ENCODE data around the gene PCNX3.

PCNX3 gene

GRCh38 chr11:65661599-65662246 lies 46.1 kb downstream of the PCNX3 start:
- TF ChIP-seq CTCF (IDR thresholded peaks at IDR 0.05; ENCODE audit: insufficient read depth, low read length, missing control alignments): no peak
- peak overlapping the region; percentile 97 for H3K4me3 ChIP-seq (ENCODE audit: low read depth, low read length)
- CTCF ChIA-PET: interaction anchor here (1.1 to 1.6 kb wide), 4 partner anchors 8 to 327 kb away, joined by 3 to 4 read pairs (median 4); no protein-coding TSS in a partner anchor
- POLR2A ChIA-PET: interaction anchor here (4.0 kb wide), 1 partner anchor 9 kb away, joined by 24 read pairs; no protein-coding TSS in a partner anchor
- DNase-seq (ENCODE audit: low read depth, low spot score): no peak

- peak overlapping the region; percentile 97 for H3K4me3 ChIP-seq (ENCODE audit: low read depth, low read length)
- ChIA-PET CTCF (interaction anchor here (1.3 to 2.2 kb wide), 4 partner anchors 9 to 326 kb away, joined by 3 to 6 read pairs (median 4); partner anchors contain the start of genes KAT5 and MUS81), POLR2A (interaction anchor here (0.6 to 4.0 kb wide), 8 partner anchors 10 to 265 kb away, joined by 3 to 24 read pairs (median 4); partner anchors contain the start of genes CFL1, MUS81 and RNASEH2C)
- no peak for TF ChIP-seq CTCF (IDR thresholded peaks at IDR 0.05; ENCODE audit: insufficient read depth, low read length, missing control alignments)
- DNase-seq (ENCODE audit: low read depth, low spot score): no peak
Observed at GRCh38 chr11:65662247-65662798, 46.7 kb downstream of the PCNX3 start.

GRCh38 chr11:65662799-65663638 lies 47.4 kb downstream of the PCNX3 start, which contains the start of gene RELA:
Gene RELA, minus strand, starts transcription at chr11:65662916. Its CDS starts 84 bp downstream, at chr11:65662832.
- DNase-seq (ENCODE audit: low read depth, low spot score): peak; percentile 63
- CTCF ChIA-PET: interaction anchor here (0.9 to 2.2 kb wide), 9 partner anchors 10 to 325 kb away, joined by 3 to 10 read pairs (median 4); partner anchors contain the start of genes KAT5 and MUS81
- POLR2A ChIA-PET: interaction anchor here (0.6 to 4.0 kb wide), 9 partner anchors 10 to 264 kb away, joined by 3 to 24 read pairs (median 4); partner anchors contain the start of genes CFL1, MUS81 and RNASEH2C
- no peak for TF ChIP-seq CTCF (IDR thresholded peaks at IDR 0.05; ENCODE audit: insufficient read depth, low read length, missing control alignments)
- H3K4me3 ChIP-seq (ENCODE audit: low read depth, low read length): peak within 1 kb of the TSS; percentile 97

DNA sequence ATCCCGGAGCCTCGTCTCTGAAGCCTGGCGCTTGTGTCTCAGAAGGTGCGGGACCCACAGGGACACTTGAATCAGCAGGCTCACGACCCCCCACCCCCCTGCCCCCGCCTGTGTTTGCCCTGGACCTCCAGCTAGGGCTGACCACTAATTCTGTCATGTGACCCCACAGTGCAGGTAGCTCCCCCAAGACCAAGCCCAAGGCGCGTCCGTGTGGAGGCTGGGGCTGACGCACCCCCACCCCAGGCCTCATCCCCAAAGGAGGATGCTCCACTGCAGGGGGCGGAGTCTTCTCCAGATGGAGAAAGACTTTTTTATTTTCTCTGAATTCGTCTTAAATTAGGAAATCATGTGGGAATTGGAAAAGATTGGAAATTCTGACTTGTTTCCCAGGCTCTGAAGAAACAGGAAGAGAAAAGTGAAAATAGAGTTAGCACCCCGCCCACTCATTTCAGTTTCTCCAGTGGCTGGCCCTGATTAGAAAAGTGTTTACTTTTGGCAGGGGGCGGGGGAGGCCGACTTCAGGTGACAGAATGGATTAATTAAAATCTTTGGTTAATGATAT lies 48.1 kb downstream of the PCNX3 start:
- peak overlapping the region; percentile 97 for H3K4me3 ChIP-seq (ENCODE audit: low read depth, low read length)
- no peak for DNase-seq (ENCODE audit: low read depth, low spot score)
- ChIA-PET CTCF (interaction anchor here (0.9 to 2.2 kb wide), 8 partner anchors 13 to 325 kb away, joined by 3 to 10 read pairs (median 4); partner anchors contain the start of genes KAT5 and MUS81), POLR2A (interaction anchor here (0.6 to 4.0 kb wide), 7 partner anchors 11 to 387 kb away, joined by 3 to 24 read pairs (median 4); partner anchors contain the start of genes CFL1, MUS81 and RNASEH2C)
- no peak for TF ChIP-seq CTCF (IDR thresholded peaks at IDR 0.05; ENCODE audit: insufficient read depth, low read length, missing control alignments)

DNA sequence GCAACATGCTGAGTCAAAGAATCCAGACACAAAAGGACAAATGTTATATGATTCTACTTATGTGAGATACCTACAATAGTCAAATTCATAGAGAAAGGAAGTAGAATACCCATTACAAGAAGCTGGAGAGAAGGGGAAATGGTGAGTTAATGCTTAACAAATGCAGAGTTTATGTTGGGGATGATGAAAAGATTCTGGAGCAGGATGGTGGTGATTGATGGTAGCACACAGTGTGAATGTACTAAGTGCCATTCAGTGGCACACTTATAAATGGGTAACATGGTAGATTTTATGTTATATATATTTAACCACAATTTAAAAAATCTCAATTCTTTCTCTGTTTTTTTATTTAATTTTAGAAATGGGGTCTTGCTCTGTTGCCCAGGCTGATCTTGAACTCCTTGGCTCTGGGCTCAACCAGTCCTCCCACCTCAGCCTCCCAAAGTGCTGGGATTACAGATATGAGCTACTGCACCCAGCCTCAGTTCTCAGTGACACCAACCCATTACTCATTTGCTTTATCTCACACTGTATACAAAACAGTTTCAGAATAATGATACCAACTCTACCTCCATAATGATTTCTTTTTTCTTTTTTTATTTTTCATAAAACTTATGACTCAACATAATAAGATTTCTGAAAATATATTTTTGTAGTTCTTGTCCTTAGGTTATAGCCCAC lies 56.7 kb downstream of the PCNX3 start:
- TF ChIP-seq CTCF (IDR thresholded peaks at IDR 0.05; ENCODE audit: insufficient read depth, low read length, missing control alignments): no peak
- POLR2A ChIA-PET: no interaction called here

More for the DNA sequence above, 56.7 kb downstream of the PCNX3 start:
- CTCF ChIA-PET: interaction anchor here (0.7 to 1.1 kb wide), 3 partner anchors 12 to 108 kb away, joined by 3 to 4 read pairs (median 3); no protein-coding TSS in a partner anchor
- DNase-seq (ENCODE audit: low read depth, low spot score): no peak
- no peak overlapping the region for H3K4me3 ChIP-seq (ENCODE audit: low read depth, low read length)

Data from AG04449 (cell line).